KMS-11 (cell line): ENCODE results near the gene COPE.

Experiments used
- H2AFZ ChIP-seq: fragments of 200-600 bp; sonication (generic); 2 replicates; pipeline ENCODE4 v1.6.1; 2016; ENCODE audit warnings: antibody characterized with exemption, mixed run types, low read depth
- H3K27ac ChIP-seq: fragments of 200-600 bp; sonication (generic); 2 replicates; pipeline ENCODE4 v1.6.1; 2016; ENCODE audit warnings: mild to moderate bottlenecking, mixed run types
- H3K27me3 ChIP-seq: fragments of 200-600 bp; sonication (generic); 2 replicates; pipeline ENCODE4 v1.6.1; 2017; ENCODE audit warnings: mild to moderate bottlenecking, low read depth, mixed run types, moderate library complexity; ENCODE audit not compliant: insufficient read depth
- H3K36me3 ChIP-seq: fragments of 200-600 bp; sonication (generic); 2 replicates; pipeline ENCODE4 v1.6.1; 2017; ENCODE audit warnings: mild to moderate bottlenecking, mixed run types; ENCODE audit not compliant: insufficient read depth
- H3K4me1 ChIP-seq: fragments of 200-600 bp; sonication (generic); 2 replicates; pipeline ENCODE4 v1.6.1; 2016; ENCODE audit warnings: mild to moderate bottlenecking, low read depth, mixed run types; ENCODE audit not compliant: poor library complexity, severe bottlenecking
- H3K4me2 ChIP-seq: fragments of 200-600 bp; sonication (generic); 2 replicates; pipeline ENCODE4 v1.7.0; 2016; ENCODE audit warnings: mild to moderate bottlenecking, mixed run types
- H3K4me3 ChIP-seq: fragments of 200-600 bp; sonication (generic); IDR thresholded peaks from 2 replicates; pipeline ENCODE4 v1.6.1; 2017; ENCODE audit warnings: low read depth, low read length, mixed read lengths; ENCODE audit not compliant: insufficient read depth
- H3K79me2 ChIP-seq: fragments of 200-600 bp; sonication (generic); 2 replicates; pipeline ENCODE4 v1.6.1; 2016; ENCODE audit warnings: low read depth, mixed run types; ENCODE audit not compliant: insufficient read depth
- H3K9ac ChIP-seq: fragments of 200-600 bp; sonication (generic); 2 replicates; pipeline ENCODE4 v1.6.1; 2016; ENCODE audit warnings: mild to moderate bottlenecking, mixed run types
- H4K20me1 ChIP-seq: fragments of 200-600 bp; sonication (generic); 2 replicates; pipeline ENCODE4 v1.6.1; 2016; ENCODE audit warnings: mild to moderate bottlenecking, mixed run types; ENCODE audit not compliant: insufficient read depth
- TF ChIP-seq, protein P1 (sequence below): fragments of 200-600 bp; sonication (generic); conservative IDR thresholded peaks from 2 replicates; pipeline ENCODE4 v1.6.1; 2017; ENCODE audit warnings: low read depth, mild to moderate bottlenecking, antibody characterized with exemption, low read length, moderate library complexity, mixed read lengths

The COPE gene

DNA sequence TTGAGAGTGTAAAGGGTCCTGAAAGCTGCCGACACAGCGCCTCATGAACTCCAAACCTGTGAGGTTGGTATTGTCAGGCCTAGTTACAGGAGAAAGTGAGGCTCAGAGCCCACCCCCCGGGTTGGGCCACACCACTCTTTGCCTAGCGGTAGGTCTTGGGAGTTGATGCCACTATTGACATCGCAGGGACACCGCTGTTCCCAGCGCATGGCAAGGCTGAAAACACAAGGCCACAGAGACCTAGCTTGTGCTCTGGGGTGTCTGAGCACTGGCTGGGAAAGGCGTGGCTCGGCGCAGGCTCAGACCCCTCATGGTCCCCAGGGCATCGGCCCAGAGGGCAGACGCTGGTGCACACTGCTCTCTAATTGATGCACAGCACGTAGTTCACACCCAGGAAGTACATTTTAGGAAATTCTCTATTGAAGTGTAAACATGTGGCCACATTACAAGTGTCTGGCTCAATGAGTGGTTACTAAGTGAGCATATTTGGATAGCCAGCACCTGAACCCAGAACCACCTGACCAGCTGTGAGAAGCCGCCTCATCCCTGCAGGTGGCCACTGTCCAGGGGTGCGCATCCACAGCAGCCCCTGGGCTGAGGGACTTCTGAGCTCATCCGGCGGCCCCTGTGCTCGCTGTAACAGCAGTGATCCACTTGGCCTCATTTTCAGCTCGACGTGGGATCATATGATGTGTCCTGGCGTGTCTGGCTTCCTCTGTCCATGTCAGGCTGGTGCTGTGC lies 60.1 kb downstream of the COPE start:
- Histone ChIP-seq H3K27me3 (no peaks in the 10 kb centered on the region), H3K36me3 (peaks cover 4% of the 10 kb centered on the region; the same call in 1 of the 2 replicates), H3K4me2 (no peak overlapping the region), H3K4me1 (no peaks in the 10 kb centered on the region), H3K79me2 (no peaks in the 10 kb centered on the region), H3K4me3 (no peak overlapping the region), H3K9ac (no peak overlapping the region), H3K27ac (no peak overlapping the region), H2AFZ (no peak overlapping the region), H4K20me1 (no peaks in the 10 kb centered on the region)
- TF ChIP-seq, protein P1, sequence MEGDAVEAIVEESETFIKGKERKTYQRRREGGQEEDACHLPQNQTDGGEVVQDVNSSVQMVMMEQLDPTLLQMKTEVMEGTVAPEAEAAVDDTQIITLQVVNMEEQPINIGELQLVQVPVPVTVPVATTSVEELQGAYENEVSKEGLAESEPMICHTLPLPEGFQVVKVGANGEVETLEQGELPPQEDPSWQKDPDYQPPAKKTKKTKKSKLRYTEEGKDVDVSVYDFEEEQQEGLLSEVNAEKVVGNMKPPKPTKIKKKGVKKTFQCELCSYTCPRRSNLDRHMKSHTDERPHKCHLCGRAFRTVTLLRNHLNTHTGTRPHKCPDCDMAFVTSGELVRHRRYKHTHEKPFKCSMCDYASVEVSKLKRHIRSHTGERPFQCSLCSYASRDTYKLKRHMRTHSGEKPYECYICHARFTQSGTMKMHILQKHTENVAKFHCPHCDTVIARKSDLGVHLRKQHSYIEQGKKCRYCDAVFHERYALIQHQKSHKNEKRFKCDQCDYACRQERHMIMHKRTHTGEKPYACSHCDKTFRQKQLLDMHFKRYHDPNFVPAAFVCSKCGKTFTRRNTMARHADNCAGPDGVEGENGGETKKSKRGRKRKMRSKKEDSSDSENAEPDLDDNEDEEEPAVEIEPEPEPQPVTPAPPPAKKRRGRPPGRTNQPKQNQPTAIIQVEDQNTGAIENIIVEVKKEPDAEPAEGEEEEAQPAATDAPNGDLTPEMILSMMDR = no peak

DNA sequence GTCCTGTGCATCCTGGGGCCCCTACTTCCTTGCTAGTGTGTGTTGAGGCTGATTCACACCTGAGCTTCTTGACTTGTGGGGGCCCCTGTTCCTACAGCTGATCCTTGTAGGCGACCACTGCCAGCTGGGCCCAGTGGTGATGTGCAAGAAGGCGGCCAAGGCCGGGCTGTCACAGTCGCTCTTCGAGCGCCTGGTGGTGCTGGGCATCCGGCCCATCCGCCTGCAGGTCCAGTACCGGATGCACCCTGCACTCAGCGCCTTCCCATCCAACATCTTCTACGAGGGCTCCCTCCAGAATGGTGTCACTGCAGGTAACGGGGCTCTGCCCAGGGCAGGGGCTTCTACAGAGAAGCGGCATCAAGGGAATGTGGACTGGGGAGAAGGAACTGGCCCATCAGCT lies 62.0 kb downstream of the COPE start:
- H3K36me3 ChIP-seq = peaks cover 4% of the 10 kb centered on the region; the same call in 1 of the 2 replicates
- H3K4me3 ChIP-seq = no peak overlapping the region
- no peak overlapping the region for H3K4me2 ChIP-seq
- no peaks in the 10 kb centered on the region for H3K4me1 ChIP-seq
- H3K79me2 ChIP-seq = no peaks in the 10 kb centered on the region
- no peaks in the 10 kb centered on the region for H4K20me1 ChIP-seq
- no peak overlapping the region for H3K9ac ChIP-seq
- TF ChIP-seq, protein P1 = no peak
- H2AFZ ChIP-seq = no peak overlapping the region
- no peak overlapping the region for H3K27ac ChIP-seq
- no peaks in the 10 kb centered on the region for H3K27me3 ChIP-seq

DNA sequence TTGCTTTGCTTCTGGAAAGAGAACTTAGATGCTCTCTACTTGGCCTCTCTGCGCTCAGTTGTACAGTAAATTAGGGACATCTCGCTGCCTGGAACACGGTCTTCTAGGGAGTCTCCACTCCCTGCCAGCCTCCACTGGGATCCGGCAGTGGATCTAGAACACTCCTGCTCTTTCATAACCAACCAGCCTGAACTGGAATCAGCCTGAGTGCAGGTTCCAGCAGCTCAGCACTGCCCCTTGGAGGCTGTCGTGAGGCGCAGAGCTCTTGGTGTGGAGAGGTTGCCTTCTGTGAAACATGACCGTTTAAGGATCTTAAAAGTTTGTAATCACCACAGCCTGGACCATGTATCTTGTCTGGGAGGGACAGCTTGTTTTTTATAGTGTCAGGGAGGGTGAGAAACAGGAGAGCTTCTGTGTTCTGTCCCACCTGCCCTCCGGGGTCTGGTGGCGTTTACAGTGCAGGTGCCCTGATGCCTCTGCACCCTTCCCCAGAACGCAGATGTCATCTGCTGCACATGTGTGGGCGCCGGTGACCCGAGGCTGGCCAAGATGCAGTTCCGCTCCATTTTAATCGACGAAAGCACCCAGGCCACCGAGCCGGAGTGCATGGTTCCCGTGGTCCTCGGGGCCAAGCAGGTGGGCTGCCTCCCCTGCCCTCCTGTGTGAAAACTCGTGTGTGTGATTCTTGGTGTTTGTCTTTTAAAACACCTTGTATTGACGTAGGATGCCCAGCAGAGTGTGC lies 62.6 kb downstream of the COPE start:
- H3K36me3 ChIP-seq = peaks cover 4% of the 10 kb centered on the region; the same call in 1 of the 2 replicates
- no peaks in the 10 kb centered on the region for H3K4me1 ChIP-seq
- H3K79me2 ChIP-seq = no peaks in the 10 kb centered on the region
- TF ChIP-seq, protein P1 = no peak; the same call in 1 of the 2 replicates
- no peak overlapping the region for H3K27ac ChIP-seq
- no peaks in the 10 kb centered on the region for H4K20me1 ChIP-seq
- H3K27me3 ChIP-seq = no peaks in the 10 kb centered on the region
- H3K9ac ChIP-seq = no peak overlapping the region
- no peak overlapping the region for H2AFZ ChIP-seq
- no peak overlapping the region for H3K4me2 ChIP-seq
- no peak overlapping the region for H3K4me3 ChIP-seq

DNA sequence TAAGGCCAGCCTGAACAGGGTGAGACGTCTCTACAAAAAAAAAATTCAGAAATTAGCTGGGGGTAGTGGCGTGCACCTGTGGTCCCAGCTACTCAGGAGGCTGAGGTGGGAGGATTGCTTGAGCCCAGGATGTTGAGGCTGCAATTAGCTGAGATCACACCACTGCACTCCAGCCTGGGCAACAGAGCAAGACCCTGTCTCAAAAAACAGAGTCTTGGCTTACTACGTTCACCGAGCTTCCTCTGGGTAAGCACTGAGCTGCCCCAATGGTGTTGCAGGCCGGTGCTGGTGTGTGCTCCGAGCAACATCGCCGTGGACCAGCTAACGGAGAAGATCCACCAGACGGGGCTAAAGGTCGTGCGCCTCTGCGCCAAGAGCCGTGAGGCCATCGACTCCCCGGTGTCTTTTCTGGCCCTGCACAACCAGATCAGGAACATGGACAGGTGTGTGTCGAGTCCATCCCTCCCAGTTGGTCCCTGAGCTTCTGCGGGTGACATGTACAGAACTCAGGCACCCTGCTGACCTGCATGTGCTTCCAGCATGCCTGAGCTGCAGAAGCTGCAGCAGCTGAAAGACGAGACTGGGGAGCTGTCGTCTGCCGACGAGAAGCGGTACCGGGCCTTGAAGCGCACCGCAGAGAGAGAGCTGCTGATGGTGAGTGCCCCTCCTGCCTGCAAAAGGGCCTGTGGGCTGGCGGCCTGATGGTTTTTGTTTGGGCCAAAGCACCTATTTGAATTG lies 63.4 kb downstream of the COPE start:
- H3K79me2 ChIP-seq = no peaks in the 10 kb centered on the region
- TF ChIP-seq, protein P1 = no peak

More for the DNA sequence above, 63.4 kb downstream of the COPE start:
- H3K9ac ChIP-seq = no peak overlapping the region
- no peak overlapping the region for H3K27ac ChIP-seq
- H4K20me1 ChIP-seq = no peaks in the 10 kb centered on the region
- H3K36me3 ChIP-seq = peaks cover 4% of the 10 kb centered on the region; the same call in 1 of the 2 replicates
- no peak overlapping the region for H3K4me2 ChIP-seq
- H3K4me1 ChIP-seq = no peaks in the 10 kb centered on the region
- H3K4me3 ChIP-seq = no peak overlapping the region
- no peak overlapping the region for H2AFZ ChIP-seq
- H3K27me3 ChIP-seq = no peaks in the 10 kb centered on the region
